Thyroid gland (tissue), 4 donors: ENCODE results near the gene CALCR.
"Not testable (repeated sequence)": the region's sequence is repeated elsewhere in the genome, so short reads cannot be mapped to it uniquely, and the experiment has no call there.

Experiments used
- POLR2A ChIP-seq, 2 donors: fragments of 450-650 bp; IDR thresholded peaks; one replicate each; pipeline ENCODE4 v1.6.1; 2017; ENCODE audit warnings: antibody characterized with exemption in 2 of 2, mild to moderate bottlenecking in 2 of 2, moderate library complexity in 1 of 2
- TF ChIP-seq, protein P1 (sequence below), 6 experiments: fragments of 200-600 bp in 3 of 6; fragments of 450-650 bp in 3 of 6; sonication (generic) in 3 of 6; IDR thresholded peaks; one replicate each; pipeline ENCODE4 v1.5.1; 2016 to 2019; ENCODE audit warnings: antibody characterized with exemption in 6 of 6, mild to moderate bottlenecking in 2 of 6, inconsistent platforms in 1 of 6, moderate library complexity in 1 of 6

DNA sequence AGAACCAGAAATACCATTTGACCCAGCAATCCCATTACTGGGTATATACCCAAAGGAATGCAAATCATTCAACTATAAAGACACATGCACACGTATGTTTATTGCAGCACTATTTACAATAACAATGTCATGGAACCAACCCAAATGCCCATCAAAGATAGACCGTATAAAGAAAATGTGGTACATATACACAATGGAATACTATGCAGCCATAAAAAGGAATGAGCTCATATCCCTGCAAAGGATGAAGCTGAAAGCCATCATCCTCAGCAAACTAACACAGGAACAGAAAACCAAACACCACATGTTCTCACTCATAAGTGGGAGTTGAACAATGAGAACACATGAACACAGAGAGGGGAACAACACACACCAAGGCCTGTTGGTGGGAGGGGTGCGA lies 82.7 kb downstream of the CALCR start:
- not testable (repeated sequence) for TF ChIP-seq POLR2A (IDR thresholded peaks at IDR 0.05)
- TF ChIP-seq, protein P1, sequence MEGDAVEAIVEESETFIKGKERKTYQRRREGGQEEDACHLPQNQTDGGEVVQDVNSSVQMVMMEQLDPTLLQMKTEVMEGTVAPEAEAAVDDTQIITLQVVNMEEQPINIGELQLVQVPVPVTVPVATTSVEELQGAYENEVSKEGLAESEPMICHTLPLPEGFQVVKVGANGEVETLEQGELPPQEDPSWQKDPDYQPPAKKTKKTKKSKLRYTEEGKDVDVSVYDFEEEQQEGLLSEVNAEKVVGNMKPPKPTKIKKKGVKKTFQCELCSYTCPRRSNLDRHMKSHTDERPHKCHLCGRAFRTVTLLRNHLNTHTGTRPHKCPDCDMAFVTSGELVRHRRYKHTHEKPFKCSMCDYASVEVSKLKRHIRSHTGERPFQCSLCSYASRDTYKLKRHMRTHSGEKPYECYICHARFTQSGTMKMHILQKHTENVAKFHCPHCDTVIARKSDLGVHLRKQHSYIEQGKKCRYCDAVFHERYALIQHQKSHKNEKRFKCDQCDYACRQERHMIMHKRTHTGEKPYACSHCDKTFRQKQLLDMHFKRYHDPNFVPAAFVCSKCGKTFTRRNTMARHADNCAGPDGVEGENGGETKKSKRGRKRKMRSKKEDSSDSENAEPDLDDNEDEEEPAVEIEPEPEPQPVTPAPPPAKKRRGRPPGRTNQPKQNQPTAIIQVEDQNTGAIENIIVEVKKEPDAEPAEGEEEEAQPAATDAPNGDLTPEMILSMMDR (IDR thresholded peaks at IDR 0.05) = not testable (repeated sequence)
